K562 (cell line): Measurements from ENCODE around the gene PTTG1IP. TPM values are rescaled to one million over a fixed set of nuclear protein-coding genes. Genes with fewer than 3 reads are reported as not detected.

Experiments used
- ATAC-seq: fragments of 200-7000 bp; cut with Tn5 transposase; 3 replicates; pipeline ENCODE4 v1.9.1; 2020; ENCODE audit warnings: moderate library complexity
- BruUV-seq: library from RNA; stranded (reverse); fragments of 400-500 nt; replicated peaks from 2 replicates; lab custom pipeline; 2021; lab: Mats Ljungman, UMichigan
- CTCF ChIA-PET: fragments of 300-600 bp; formaldehyde crosslinking; extraction: SDS; loops from one replicate; lab custom pipeline; 2021; ENCODE audit warnings: low intra/inter-chr PET ratio; lab: Yijun Ruan, JAX
- POLR2A ChIA-PET: fragments of 300-600, 350-650 bp; sonication (Branson Sonifier 250); formaldehyde crosslinking; extraction: SDS; loops from one replicate; lab custom pipeline; 2021; ENCODE audit warnings: antibody characterized with exemption, inconsistent platforms; lab: Yijun Ruan, JAX
- DNase-seq, 4 experiments: peaks; one replicate each; pipeline versions ENCODE4 v3.0.0 to v3.0.0-alpha.2; 2011 to 2018; ENCODE audit warnings: low spot score in 3 of 4, mixed read lengths in 3 of 4; ENCODE audit errors: extremely low read depth in 1 of 4
- FAIRE-seq: peaks from 2 replicates; lab custom pipeline; 2011; peaks lifted over from hg19 to GRCh38; lab: Jason Lieb, UNC
- H2AFZ ChIP-seq: 2 replicates; pipeline ENCODE4 v1.6.0; 2011; ENCODE audit warnings: low read depth, low read length, control low read depth, inconsistent platforms
- H3K27ac ChIP-seq: fragments of 200-600 bp; 3 replicates; pipeline ENCODE4 v1.8.0; 2011; ENCODE audit warnings: low read depth, mild to moderate bottlenecking, control low read depth, inconsistent platforms, low read length, moderate library complexity, mixed read lengths; ENCODE audit errors: extremely low read depth
- H3K27me3 ChIP-seq, 2 experiments: fragments of 300-600 bp in 1 of 2; 2 replicates in 1 of 2; 3 replicates in 1 of 2; pipeline versions ENCODE4 v1.6.0 to v1.8.0; 2011; ENCODE audit warnings: inconsistent platforms in 2 of 2, low read length in 2 of 2, mild to moderate bottlenecking in 1 of 2, mixed read lengths in 1 of 2, moderate library complexity in 1 of 2; ENCODE audit not compliant: control insufficient read depth in 2 of 2, insufficient read depth in 2 of 2
- H3K36me3 ChIP-seq: fragments of 300-600 bp; 3 replicates; pipeline ENCODE4 v1.8.0; 2011; ENCODE audit warnings: mild to moderate bottlenecking, low read length, inconsistent platforms; ENCODE audit not compliant: control insufficient read depth, insufficient read depth
- H3K4me1 ChIP-seq, 2 experiments: fragments of 200-600 bp in 1 of 2; replicated peaks in 1 of 2; 2 replicates in 1 of 2; 3 replicates in 1 of 2; pipeline versions ENCODE4 v1.5.1 to v1.8.0; 2011; ENCODE audit warnings: inconsistent platforms in 2 of 2, low read length in 2 of 2, mild to moderate bottlenecking in 1 of 2, mixed read lengths in 1 of 2, moderate library complexity in 1 of 2; ENCODE audit not compliant: control insufficient read depth in 2 of 2, insufficient read depth in 2 of 2
- H3K4me2 ChIP-seq: 2 replicates; pipeline ENCODE4 v1.6.1; 2011; ENCODE audit warnings: low read length, control low read depth, inconsistent platforms, mixed read lengths; ENCODE audit not compliant: insufficient read depth
- H3K4me3 ChIP-seq: fragments of 200-600 bp; sonication (generic), shearing (Covaris generic); 2 replicates; pipeline ENCODE4 v1.5.1; 2016; ENCODE audit warnings: control low read depth, inconsistent platforms
- H3K79me2 ChIP-seq: fragments of 200-600 bp; 3 replicates; pipeline ENCODE4 v1.8.0; 2011; ENCODE audit warnings: low read length, inconsistent platforms; ENCODE audit not compliant: control insufficient read depth, insufficient read depth
- H3K9ac ChIP-seq, 2 experiments: 2 replicates each; pipeline versions ENCODE4 v1.6.0 to v1.6.1; 2011; ENCODE audit warnings: low read depth in 2 of 2, low read length in 2 of 2, control low read depth in 1 of 2, inconsistent platforms in 1 of 2, mild to moderate bottlenecking in 1 of 2, mixed read lengths in 1 of 2; ENCODE audit not compliant: insufficient read depth in 1 of 2
- H3K9me1 ChIP-seq: one replicate; pipeline ENCODE4 v1.6.0; 2011; ENCODE audit warnings: inconsistent platforms, mild to moderate bottlenecking, low read length, moderate library complexity; ENCODE audit not compliant: control insufficient read depth, insufficient read depth
- H3K9me3 ChIP-seq: replicated peaks from 2 replicates; pipeline ENCODE4 v1.5.1; 2011; ENCODE audit warnings: low read depth, low read length, inconsistent platforms; ENCODE audit not compliant: control insufficient read depth, insufficient read depth
- H4K20me1 ChIP-seq: replicated peaks from 2 replicates; pipeline ENCODE4 v1.6.1; 2011; ENCODE audit warnings: low read length, inconsistent platforms, mixed read lengths; ENCODE audit not compliant: control insufficient read depth, insufficient read depth
- CBX5 ChIP-seq: IDR thresholded peaks from 2 replicates; pipeline ENCODE4 v1.6.1; 2014; ENCODE audit warnings: low read depth, borderline replicate concordance
- DMBX1 ChIP-seq: fragments of 250-450 bp; sonication (Bioruptor Pico); IDR thresholded peaks from 2 replicates; pipeline ENCODE4 v1.8.0; 2022; ENCODE audit warnings: inconsistent platforms, mild to moderate bottlenecking, moderate library complexity, borderline replicate concordance
- EHMT2 ChIP-seq: fragments of 450-650 bp; IDR thresholded peaks from 2 replicates; pipeline ENCODE4 v1.6.1; 2018; ENCODE audit warnings: antibody characterized with exemption
- FOSL1 ChIP-seq: fragments of 200-800 bp; sonication (Bioruptor generic); conservative IDR thresholded peaks from 2 replicates; pipeline ENCODE4 v1.6.1; 2016; ENCODE audit warnings: missing genetic modification characterization, missing compliant biosample characterization
- HDAC2 ChIP-seq: fragments of 450-650 bp; IDR thresholded peaks from 2 replicates; pipeline ENCODE4 v1.6.1; 2016; ENCODE audit warnings: mild to moderate bottlenecking
- NBN ChIP-seq: fragments of 450-650 bp; IDR thresholded peaks from 2 replicates; pipeline ENCODE4 v1.6.1; 2016; ENCODE audit warnings: low read depth, mild to moderate bottlenecking
- NCOA1 ChIP-seq: fragments of 450-650 bp; IDR thresholded peaks from 2 replicates; pipeline ENCODE4 v1.6.1; 2016; ENCODE audit warnings: low read depth
- PHB ChIP-seq: fragments of 250-450 bp; sonication (Bioruptor Pico); IDR thresholded peaks from 2 replicates; pipeline ENCODE4 v1.5.0; 2021
- PHB2 ChIP-seq: fragments of 450-650 bp; IDR thresholded peaks from 2 replicates; pipeline ENCODE4 v1.6.1; 2017; ENCODE audit warnings: low read depth
- PTTG1 ChIP-seq: fragments of 450-650 bp; IDR thresholded peaks from 2 replicates; pipeline ENCODE4 v1.6.1; 2016; ENCODE audit warnings: low read depth, mild to moderate bottlenecking, missing genetic modification characterization, missing compliant biosample characterization
- SMAD1 ChIP-seq: fragments of 150-350 bp; IDR thresholded peaks from 2 replicates; pipeline ENCODE4 v1.6.1; 2014; ENCODE audit warnings: low read length, low read depth; ENCODE audit not compliant: partially characterized antibody
- SRSF7 ChIP-seq: fragments of 200-400 bp; formaldehyde crosslinking; optimal IDR thresholded peaks from 2 replicates; pipeline ENCODE3; 2017; ENCODE audit warnings: mild to moderate bottlenecking, low read depth, low read length
- TRIM24 ChIP-seq, 2 experiments: fragments of 450-650 bp; IDR thresholded peaks; 2 replicates each; pipeline ENCODE4 v1.6.1; 2016
- TRIM28 ChIP-seq: fragments of 450-650 bp; IDR thresholded peaks from 2 replicates; pipeline ENCODE4 v1.6.1; 2017
- ZNF23 ChIP-seq: fragments of 250-450 bp; sonication (Bioruptor Pico); IDR thresholded peaks from 2 replicates; pipeline ENCODE4 v1.4.0; 2020; ENCODE audit warnings: mild to moderate bottlenecking
- WGBS: fragments of 100-300 bp; shearing (Covaris generic); methylation state at CpG from one replicate; pipeline ENCODE4 v1.1.6; 2016; ENCODE audit warnings: low coverage, mixed read lengths; ENCODE audit not compliant: insufficient coverage; ENCODE audit errors: missing lambda C conversion rate; 5-methylcytosine and 5-hydroxymethylcytosine counted together
- in situ Hi-C: fragments of 300-500 bp; cut with MboI; formaldehyde crosslinking; loops from 4 replicates; pipeline ENCODE4 v1.15.0; 2018; ENCODE audit warnings: inconsistent platforms, mixed read lengths
- intact Hi-C: fragments of 100-400 bp; cut with micrococcal nuclease; formaldehyde crosslinking; loops from 2 replicates; pipeline ENCODE4 v1.14.2; 2022
- polyA plus RNA-seq, 8 experiments: library from polyadenylated mRNA; depleted of rRNA in 4 of 8; stranded (reverse) in 5 of 8; unstranded in 3 of 8; fragments of >200 nt; fragmentation: Nextera tagmentation in 2 of 8; fragmentation: Illumina TruSeq in 1 of 8; extraction: Ambion mirVana in 2 of 8; extraction: Trizol in 1 of 8; gene quantifications; 2 replicates each; pipeline versions ENCODE4 v1.2.1 to v1.2.3, GENCODE V29; 2011 to 2014; ENCODE audit warnings: inconsistent platforms in 1 of 8, missing spikeins in 1 of 8
- total RNA-seq, 7 experiments: library from RNA; depleted of rRNA in 6 of 7; stranded (reverse); fragments of >200 nt in 6 of 7; fragmentation: Illumina TruSeq in 2 of 7; extraction: Trizol in 2 of 7; gene quantifications; 2 replicates each; pipeline versions ENCODE4 v1.2.1 to v1.2.3, GENCODE V29; 2011 to 2021; ENCODE audit warnings: low replicate concordance in 1 of 7
- TF ChIP-seq, protein P1 (sequence below): fragments of 250-450 bp; sonication (Bioruptor Pico); IDR thresholded peaks from 2 replicates; pipeline ENCODE4 v1.5.0; 2020; ENCODE audit warnings: mild to moderate bottlenecking, borderline replicate concordance
- TF ChIP-seq, protein P2 (sequence below): fragments of 250-450 bp; sonication (Bioruptor Pico); IDR thresholded peaks from 2 replicates; pipeline ENCODE4 v1.5.1; 2021; ENCODE audit warnings: mild to moderate bottlenecking

Gene PTTG1IP
- total and polyA plus RNA-seq, 9 of the 15 experiments (the other 6 are each of a cell fraction or from before 2014, with no cell fraction given): 5.0 to 99.3 (median 82.4) TPM

DNA sequence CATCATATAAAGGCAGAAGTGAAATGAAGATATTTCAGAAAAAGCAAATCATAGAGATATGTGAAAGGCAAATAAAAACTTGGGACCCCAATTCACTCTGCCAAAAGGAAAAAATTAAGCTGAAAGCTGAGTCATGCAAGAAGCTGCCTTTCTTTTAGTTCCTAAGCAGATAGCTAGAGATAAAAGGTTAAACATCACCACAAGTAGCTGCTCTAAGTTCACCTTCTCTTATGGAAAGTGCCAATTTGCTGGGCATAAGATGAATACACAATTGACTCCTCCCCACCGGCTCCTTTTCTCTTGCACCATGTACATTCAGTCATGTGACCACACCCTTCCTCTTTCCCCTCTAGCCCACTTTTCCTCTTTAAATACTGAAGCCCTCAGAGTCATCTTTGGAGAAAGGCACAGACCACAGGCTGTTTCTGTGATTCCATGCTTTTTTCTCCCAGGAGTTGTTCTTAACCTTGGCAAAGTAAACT is 50.3 kb downstream of the PTTG1IP start (continued):
- TF ChIP-seq PHB2 (peak; percentile 11; the same call in 1 of the 2 replicates), NCOA1 (no peak), TRIM24 (IDR thresholded peaks at IDR 0.05) (peak; percentile 46 to 75; a peak in 1 of 4 replicates), SMAD1 (no peak), SRSF7 (no peak), ZNF23 (CRISPR knock-in tag) (no peak), DMBX1 (CRISPR knock-in tag) (no peak), PHB (CRISPR knock-in tag) (no peak)
- TF ChIP-seq, protein P1, sequence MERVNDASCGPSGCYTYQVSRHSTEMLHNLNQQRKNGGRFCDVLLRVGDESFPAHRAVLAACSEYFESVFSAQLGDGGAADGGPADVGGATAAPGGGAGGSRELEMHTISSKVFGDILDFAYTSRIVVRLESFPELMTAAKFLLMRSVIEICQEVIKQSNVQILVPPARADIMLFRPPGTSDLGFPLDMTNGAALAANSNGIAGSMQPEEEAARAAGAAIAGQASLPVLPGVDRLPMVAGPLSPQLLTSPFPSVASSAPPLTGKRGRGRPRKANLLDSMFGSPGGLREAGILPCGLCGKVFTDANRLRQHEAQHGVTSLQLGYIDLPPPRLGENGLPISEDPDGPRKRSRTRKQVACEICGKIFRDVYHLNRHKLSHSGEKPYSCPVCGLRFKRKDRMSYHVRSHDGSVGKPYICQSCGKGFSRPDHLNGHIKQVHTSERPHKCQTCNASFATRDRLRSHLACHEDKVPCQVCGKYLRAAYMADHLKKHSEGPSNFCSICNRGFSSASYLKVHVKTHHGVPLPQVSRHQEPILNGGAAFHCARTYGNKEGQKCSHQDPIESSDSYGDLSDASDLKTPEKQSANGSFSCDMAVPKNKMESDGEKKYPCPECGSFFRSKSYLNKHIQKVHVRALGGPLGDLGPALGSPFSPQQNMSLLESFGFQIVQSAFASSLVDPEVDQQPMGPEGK (CRISPR knock-in tag): no peak

DNA sequence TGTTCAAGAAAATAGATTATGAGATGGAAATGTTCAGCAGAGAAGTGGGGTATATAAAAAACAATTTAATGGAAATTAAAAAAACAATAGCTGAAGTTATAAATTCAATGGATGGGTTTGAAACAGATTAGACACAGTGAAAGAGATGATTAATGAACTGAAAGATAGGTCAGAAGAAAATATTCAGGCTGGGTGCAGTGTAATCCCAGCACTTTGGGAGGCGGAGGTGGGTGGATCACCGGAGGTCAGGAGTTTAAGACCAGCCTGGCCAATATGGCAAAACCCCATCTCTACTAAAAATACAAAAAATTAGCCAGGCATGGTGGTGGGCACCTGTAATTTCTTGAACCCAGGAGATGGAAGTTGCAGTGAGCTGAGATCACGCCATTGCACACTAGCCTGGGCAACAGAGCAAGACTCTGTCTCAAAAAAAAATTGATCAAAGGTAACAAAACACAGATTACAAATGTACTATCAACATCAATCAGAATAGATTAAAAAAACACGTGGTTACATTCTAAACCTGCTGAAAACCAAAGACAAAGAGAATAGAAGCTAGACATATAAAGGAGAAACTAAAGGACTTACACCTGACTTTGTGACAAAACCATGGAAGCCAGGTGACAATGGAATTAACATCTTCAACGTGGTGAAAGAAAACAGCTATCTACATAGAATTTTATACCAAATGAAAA is 50.9 kb downstream of the PTTG1IP start:
- H3K9me3 ChIP-seq: peaks cover 21% of the 10 kb centered on the region
- H3K9me1 ChIP-seq: no peaks in the 10 kb centered on the region
- DNase-seq: peak in 1 of 4 experiments; percentile 42
- ChIA-PET POLR2A (interaction anchor here (1.5 kb wide), 1 partner anchor 32 kb away, joined by 3 read pairs; no protein-coding TSS in a partner anchor), CTCF (no interaction called here)
- H3K27ac ChIP-seq: no peak overlapping the region
- H3K4me2 ChIP-seq: no peak overlapping the region
- no peak for FAIRE-seq
- H4K20me1 ChIP-seq: no peaks in the 10 kb centered on the region
- no peak for ATAC-seq
- in situ Hi-C loops: no loop called here
- H2AFZ ChIP-seq: no peak overlapping the region
- WGBS: 42% methylated on average over 5 of the region's 5 CpGs
- H3K36me3 ChIP-seq: no peaks in the 10 kb centered on the region
- intact Hi-C loops: no loop called here
- H3K27me3 ChIP-seq: no peaks in the 10 kb centered on the region
- H3K79me2 ChIP-seq: peaks cover 7% of the 10 kb centered on the region; the same call in 2 of the 3 replicates
- H3K4me3 ChIP-seq: no peak overlapping the region
- H3K4me1 ChIP-seq: peaks cover 0 to 17% of the 10 kb centered on the region in 2 experiments; a peak in 4 of 5 replicates
- H3K9ac ChIP-seq: no peak overlapping the region
- no TSS peak for BruUV-seq
- no peak for TF ChIP-seq PTTG1 (tag)
- peak; percentile 98 for TF ChIP-seq CBX5
- TF ChIP-seq, protein P2, sequence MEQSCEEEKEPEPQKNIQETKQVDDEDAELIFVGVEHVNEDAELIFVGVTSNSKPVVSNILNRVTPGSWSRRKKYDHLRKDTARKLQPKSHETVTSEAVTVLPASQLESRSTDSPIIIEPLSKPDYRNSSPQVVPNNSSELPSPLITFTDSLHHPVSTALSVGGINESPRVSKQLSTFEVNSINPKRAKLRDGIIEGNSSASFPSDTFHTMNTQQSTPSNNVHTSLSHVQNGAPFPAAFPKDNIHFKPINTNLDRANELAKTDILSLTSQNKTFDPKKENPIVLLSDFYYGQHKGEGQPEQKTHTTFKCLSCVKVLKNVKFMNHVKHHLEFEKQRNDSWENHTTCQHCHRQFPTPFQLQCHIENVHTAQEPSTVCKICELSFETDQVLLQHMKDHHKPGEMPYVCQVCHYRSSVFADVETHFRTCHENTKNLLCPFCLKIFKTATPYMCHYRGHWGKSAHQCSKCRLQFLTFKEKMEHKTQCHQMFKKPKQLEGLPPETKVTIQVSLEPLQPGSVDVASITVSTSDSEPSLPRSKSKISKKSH (CRISPR knock-in tag): 0 out of 2 replicates have a peak, but pooled peaks have one; percentile 37
- peak; percentile 32; the same call in 1 of the 2 replicates for TF ChIP-seq HDAC2
- TF ChIP-seq NBN: peak; percentile 81
- TF ChIP-seq TRIM28: peak; percentile 100
- TF ChIP-seq TRIM24 (IDR thresholded peaks at IDR 0.05): peak; percentile 91 to 97
- TF ChIP-seq EHMT2: peak; percentile 65; the same call in 1 of the 2 replicates
- TF ChIP-seq FOSL1 (tag): peak; percentile 33
